Lower leg skin (tissue), 3 donors: Measurements from ENCODE around the gene PDLIM5.

ENCODE experiments used
- CTCF ChIP-seq, 3 donors: fragments of 450-650 bp; IDR thresholded peaks; one replicate each; pipeline ENCODE4 v1.5.1; 2016; ENCODE audit warnings: antibody characterized with exemption in 3 of 3, mild to moderate bottlenecking in 3 of 3, moderate library complexity in 2 of 3
- POLR2A ChIP-seq, 2 donors: fragments of 450-650 bp; IDR thresholded peaks; one replicate each; pipeline ENCODE4 v1.6.1; 2016 to 2017; ENCODE audit warnings: antibody characterized with exemption in 2 of 2, mild to moderate bottlenecking in 1 of 2, moderate library complexity in 1 of 2

DNA sequence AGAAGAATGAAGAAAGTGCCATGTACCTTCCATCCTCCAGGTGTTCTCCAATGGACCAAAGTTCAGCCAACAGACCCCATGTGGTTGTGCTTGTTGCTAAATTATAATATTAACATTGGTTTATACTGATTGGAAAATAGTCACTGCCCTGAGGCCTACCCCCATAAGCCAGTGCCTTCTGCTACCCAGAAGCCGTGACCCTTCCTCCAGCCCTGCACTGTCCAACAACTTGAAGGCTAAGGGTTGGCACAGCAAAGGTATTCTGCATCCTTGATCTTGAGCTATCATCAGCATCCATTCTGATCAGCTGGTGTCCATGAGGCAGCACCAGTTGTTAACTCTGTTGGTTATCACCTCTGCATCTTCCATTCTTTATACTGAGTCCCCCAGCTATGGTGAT lies 239.8 kb downstream of the PDLIM5 start:
- TF ChIP-seq CTCF (IDR thresholded peaks at IDR 0.05), result no peak
- no peak for TF ChIP-seq POLR2A (IDR thresholded peaks at IDR 0.05)
